Gastrocnemius medialis (tissue), 4 donors: ENCODE results near the gene C17orf114.
"Not testable (repeated sequence)": the region's sequence is repeated elsewhere in the genome, so short reads cannot be mapped to it uniquely, and the experiment has no call there.

ENCODE experiments used
- ATAC-seq, 2 donors: fragments of 150-250 bp; one replicate each; pipeline ENCODE4 v1.9.1; 2016
- DNase-seq, 2 donors: peaks; one replicate each; pipeline ENCODE4 v3.0.0-alpha.2; 2019
- H3K27ac ChIP-seq, 4 donors: fragments of 200-600 bp; sonication (generic); 1 replicate in 1 of 4; 2 replicates in 3 of 4; pipeline ENCODE4 v1.5.1; 2016 to 2018; ENCODE audit warnings: mild to moderate bottlenecking in 2 of 4, moderate library complexity in 1 of 4
- H3K27me3 ChIP-seq, 3 donors: fragments of 200-600 bp; sonication (generic) in 2 of 3; 1 replicate in 1 of 3; 2 replicates in 2 of 3; pipeline versions ENCODE4 v1.5.1 to v1.6.0; 2016 to 2019; ENCODE audit warnings: mild to moderate bottlenecking in 1 of 3, moderate library complexity in 1 of 3
- H3K36me3 ChIP-seq, 2 donors: fragments of 200-600 bp; sonication (generic) in 1 of 2; one replicate each; pipeline ENCODE4 v1.5.1; 2017 to 2018
- H3K4me1 ChIP-seq, 2 donors: fragments of 200-600 bp; sonication (generic) in 1 of 2; one replicate each; pipeline ENCODE4 v1.5.1; 2016 to 2017; ENCODE audit warnings: mild to moderate bottlenecking in 2 of 2
- H3K4me3 ChIP-seq, 4 donors: fragments of 200-600 bp; sonication (generic) in 3 of 4; 1 replicate in 1 of 4; 2 replicates in 3 of 4; pipeline ENCODE4 v1.5.1; 2016 to 2019; ENCODE audit warnings: mild to moderate bottlenecking in 2 of 4
- H3K9me3 ChIP-seq, 3 donors: fragments of 200-600 bp; sonication (generic) in 2 of 3; 1 replicate in 1 of 3; 2 replicates in 2 of 3; pipeline ENCODE4 v1.5.1; 2016 to 2019
- POLR2A ChIP-seq, 2 donors: fragments of 450-650 bp; IDR thresholded peaks; one replicate each; pipeline ENCODE4 v1.6.1; 2017; ENCODE audit warnings: antibody characterized with exemption in 2 of 2, mild to moderate bottlenecking in 2 of 2, moderate library complexity in 2 of 2
- in situ Hi-C, 4 donors: fragments of 200-750 bp; cut with MboI; loops; one replicate each; pipeline versions ENCODE4 v1.15.0 to v1.8.0; 2017; ENCODE audit warnings: low sequenced_read_pairs in 4 of 4
- intact Hi-C: fragments of 100-400 bp; cut with DNase I; formaldehyde crosslinking; loops from one replicate; pipeline ENCODE4 v1.15.1; 2023; ENCODE audit warnings: low total_unique reads
- TF ChIP-seq, protein P1 (sequence below), 5 experiments: fragments of 450-650 bp in 3 of 5; fragments of 200-600 bp in 2 of 5; sonication (generic) in 2 of 5; IDR thresholded peaks in 4 of 5; conservative IDR thresholded peaks in 1 of 5; 1 replicate in 4 of 5; 2 replicates in 1 of 5; pipeline ENCODE4 v1.5.1; 2016 to 2019; ENCODE audit warnings: antibody characterized with exemption in 5 of 5, mild to moderate bottlenecking in 3 of 5, moderate library complexity in 3 of 5

Gene C17orf114

DNA sequence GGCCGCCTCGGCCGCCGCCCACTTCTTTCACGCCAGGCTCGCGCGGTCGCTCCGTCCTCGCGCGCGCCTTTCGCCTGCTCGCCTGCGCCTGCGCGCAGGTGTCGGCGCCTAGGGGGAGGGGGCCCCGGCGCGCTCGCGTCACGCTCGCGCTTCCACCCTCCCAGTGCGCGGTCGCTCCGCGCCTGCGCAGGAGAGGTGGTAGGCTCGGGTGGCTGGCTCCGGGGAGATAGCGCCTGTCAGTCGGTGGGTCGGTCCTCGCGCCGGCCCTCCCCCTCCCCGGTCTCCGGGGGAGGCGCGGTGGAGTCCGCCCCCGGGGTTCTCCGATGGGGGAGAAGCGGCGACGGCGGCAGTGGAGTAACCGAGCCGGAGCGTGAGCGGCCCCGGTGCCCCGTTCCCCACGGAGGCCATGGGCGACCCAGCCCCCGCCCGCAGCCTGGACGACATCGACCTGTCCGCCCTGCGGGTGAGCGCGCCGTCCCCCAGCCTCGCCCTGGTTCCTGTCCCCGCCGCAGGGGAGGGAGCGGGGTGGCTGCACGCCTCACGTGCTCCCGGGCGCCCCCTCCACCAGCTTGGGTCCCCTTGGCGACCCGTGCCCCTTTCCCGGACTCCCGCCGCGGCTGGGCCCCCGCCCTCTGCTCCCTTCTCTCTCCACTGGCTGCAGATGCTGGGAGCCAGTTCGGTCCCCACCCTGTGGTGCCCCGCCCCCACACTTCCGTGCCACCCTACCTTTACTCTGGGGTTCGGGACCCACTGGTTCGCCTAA, 31.2 kb upstream of the C17orf114 start, which contains the start of gene MINK1:
TSS of gene MINK1 (plus strand) at position 163 of the 763 bp plus-strand sequence. CDS start at position 407, 244 bp downstream.
- Histone ChIP-seq H3K4me1 (peaks cover 19 to 34% of the 10 kb centered on the region in 2 donors), H3K9me3 (no peaks in the 10 kb centered on the region), H3K27ac (peak within 1 kb of the TSS; percentile 83 to 96 (median 89)), H3K4me3 (peak within 1 kb of the TSS; percentile 74 to 89 (median 80)), H3K27me3 (no peaks in the 10 kb centered on the region), H3K36me3 (no peaks in the 10 kb centered on the region)
- in situ Hi-C loops (no loop called here), intact Hi-C loops (loop anchor here (1.0 to 2.0 kb wide), 3 partner anchors 26 to 102 kb away; partner anchors contain the start of genes MED11 and PLD2)
- ATAC-seq (peak; percentile 95 to 96), DNase-seq (peak; percentile 78 to 88)
- TF ChIP-seq POLR2A (IDR thresholded peaks at IDR 0.05), result peak; percentile 91 to 93
- TF ChIP-seq, protein P1, sequence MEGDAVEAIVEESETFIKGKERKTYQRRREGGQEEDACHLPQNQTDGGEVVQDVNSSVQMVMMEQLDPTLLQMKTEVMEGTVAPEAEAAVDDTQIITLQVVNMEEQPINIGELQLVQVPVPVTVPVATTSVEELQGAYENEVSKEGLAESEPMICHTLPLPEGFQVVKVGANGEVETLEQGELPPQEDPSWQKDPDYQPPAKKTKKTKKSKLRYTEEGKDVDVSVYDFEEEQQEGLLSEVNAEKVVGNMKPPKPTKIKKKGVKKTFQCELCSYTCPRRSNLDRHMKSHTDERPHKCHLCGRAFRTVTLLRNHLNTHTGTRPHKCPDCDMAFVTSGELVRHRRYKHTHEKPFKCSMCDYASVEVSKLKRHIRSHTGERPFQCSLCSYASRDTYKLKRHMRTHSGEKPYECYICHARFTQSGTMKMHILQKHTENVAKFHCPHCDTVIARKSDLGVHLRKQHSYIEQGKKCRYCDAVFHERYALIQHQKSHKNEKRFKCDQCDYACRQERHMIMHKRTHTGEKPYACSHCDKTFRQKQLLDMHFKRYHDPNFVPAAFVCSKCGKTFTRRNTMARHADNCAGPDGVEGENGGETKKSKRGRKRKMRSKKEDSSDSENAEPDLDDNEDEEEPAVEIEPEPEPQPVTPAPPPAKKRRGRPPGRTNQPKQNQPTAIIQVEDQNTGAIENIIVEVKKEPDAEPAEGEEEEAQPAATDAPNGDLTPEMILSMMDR (IDR thresholded peaks at IDR 0.05 in 4 of 5, conservative IDR thresholded peaks at IDR 0.05 in 1 of 5), result no peak

DNA sequence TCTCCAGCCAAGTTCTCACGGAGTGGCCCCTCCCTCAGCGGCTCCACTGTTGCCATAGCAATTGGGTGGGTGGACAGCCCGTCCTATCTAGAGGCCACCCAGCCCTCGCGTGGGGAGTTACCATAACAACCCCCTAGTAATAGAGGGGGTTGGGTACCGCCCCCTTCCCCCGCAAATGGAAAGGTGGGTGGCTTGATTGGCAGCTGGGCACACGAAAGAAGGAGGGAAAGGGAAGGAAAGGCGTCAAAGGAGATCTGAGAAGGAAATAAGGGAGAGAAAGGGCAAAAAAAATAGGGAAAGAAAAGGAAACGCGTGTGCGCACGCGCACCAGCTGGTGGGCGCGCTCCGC, 30.7 kb upstream of the C17orf114 start:
- DNase-seq, in situ Hi-C loops, H3K36me3 ChIP-seq, H3K27me3 ChIP-seq, H3K9me3 ChIP-seq: not testable (repeated sequence)
- Histone ChIP-seq H3K4me3 (peak overlapping the region; percentile 74 to 89 (median 80)), H3K4me1 (peaks cover 17 to 30% of the 10 kb centered on the region in 2 donors), H3K27ac (peak overlapping the region; percentile 83 to 96 (median 89))
- ATAC-seq, result peak; percentile 1 to 11
- intact Hi-C loops, result loop anchor here (1.0 to 2.0 kb wide), 3 partner anchors 26 to 102 kb away; partner anchors contain the start of genes MED11 and PLD2

DNA sequence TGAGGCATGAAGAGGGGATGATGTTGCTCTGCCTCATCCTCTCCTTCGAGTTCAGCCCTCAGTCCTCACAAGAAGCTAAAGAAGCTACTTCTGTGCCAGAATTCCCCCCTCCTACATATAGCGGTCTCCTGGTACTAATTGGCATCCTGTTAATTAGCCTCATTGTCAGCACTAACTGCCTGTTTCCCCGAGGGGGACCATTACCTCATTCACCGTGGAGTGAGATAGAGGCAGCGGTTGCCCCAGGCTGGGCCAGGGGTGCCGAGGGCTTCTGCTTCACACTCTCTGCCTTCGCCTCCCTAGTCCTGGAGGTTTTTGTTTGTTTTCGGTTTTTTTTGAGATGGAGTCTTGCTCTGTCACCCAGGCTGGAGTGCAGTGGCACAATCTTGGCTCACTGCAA, 25.3 kb upstream of the C17orf114 start:
- in situ Hi-C loops, result no loop called here
- no peak for ATAC-seq
- TF ChIP-seq POLR2A (IDR thresholded peaks at IDR 0.05), result no peak
- TF ChIP-seq, protein P1 (IDR thresholded peaks at IDR 0.05 in 4 of 5, conservative IDR thresholded peaks at IDR 0.05 in 1 of 5), result no peak

DNA sequence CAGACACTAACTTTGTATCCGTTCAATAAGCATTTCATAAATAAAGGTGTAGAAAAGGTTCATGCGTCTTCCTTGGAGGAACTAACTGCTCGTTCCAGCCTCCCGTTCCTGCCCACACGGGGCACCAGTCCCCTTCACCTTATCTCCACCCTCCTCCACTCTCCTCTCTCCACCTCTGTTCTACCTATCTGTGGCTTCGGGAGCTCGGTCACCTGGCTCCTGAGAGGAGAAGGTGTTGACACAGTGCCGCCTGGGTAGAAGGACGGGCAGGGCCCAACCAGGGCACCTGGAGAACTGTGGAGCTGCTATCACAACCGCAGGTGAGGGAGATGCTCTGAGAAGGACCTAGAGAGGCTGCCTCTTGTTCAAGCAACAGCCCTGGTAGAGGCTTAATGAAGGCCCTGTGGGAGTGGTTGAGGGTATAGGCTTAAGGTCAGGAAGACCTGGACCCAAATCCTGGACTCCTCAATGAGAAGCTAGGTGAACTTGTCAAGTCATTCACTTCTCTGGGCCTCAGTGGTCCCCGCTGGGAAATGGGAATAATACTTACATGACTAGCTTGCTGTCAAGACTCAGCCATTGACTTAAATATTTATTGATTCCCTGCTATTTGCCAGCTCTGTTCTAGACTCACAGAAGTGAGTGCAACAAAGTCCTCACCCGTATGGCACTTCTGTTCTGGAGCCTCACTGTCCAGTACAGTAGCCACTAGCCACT, 21.4 kb upstream of the C17orf114 start:
- no peaks in the 10 kb centered on the region for H3K27me3 ChIP-seq
- TF ChIP-seq, protein P1 (IDR thresholded peaks at IDR 0.05 in 4 of 5, conservative IDR thresholded peaks at IDR 0.05 in 1 of 5), result no peak
- no peak for TF ChIP-seq POLR2A (IDR thresholded peaks at IDR 0.05)
- no peaks in the 10 kb centered on the region for H3K9me3 ChIP-seq
- in situ Hi-C loops, result no loop called here
- no peak overlapping the region for H3K4me3 ChIP-seq
- intact Hi-C loops, result no loop called here
- H3K36me3 ChIP-seq, result no peaks in the 10 kb centered on the region
- no peak overlapping the region for H3K27ac ChIP-seq
- no peaks in the 10 kb centered on the region for H3K4me1 ChIP-seq
- ATAC-seq (no peak), DNase-seq (no peak)

More for the DNA sequence above, 25.3 kb upstream of the C17orf114 start:
- Histone ChIP-seq H3K4me3 (no peak overlapping the region), H3K27me3 (no peaks in the 10 kb centered on the region), H3K27ac (no peak overlapping the region), H3K4me1 (no peaks in the 10 kb centered on the region), H3K9me3 (no peaks in the 10 kb centered on the region), H3K36me3 (no peaks in the 10 kb centered on the region)
- intact Hi-C loops, result no loop called here
- no peak for DNase-seq

DNA sequence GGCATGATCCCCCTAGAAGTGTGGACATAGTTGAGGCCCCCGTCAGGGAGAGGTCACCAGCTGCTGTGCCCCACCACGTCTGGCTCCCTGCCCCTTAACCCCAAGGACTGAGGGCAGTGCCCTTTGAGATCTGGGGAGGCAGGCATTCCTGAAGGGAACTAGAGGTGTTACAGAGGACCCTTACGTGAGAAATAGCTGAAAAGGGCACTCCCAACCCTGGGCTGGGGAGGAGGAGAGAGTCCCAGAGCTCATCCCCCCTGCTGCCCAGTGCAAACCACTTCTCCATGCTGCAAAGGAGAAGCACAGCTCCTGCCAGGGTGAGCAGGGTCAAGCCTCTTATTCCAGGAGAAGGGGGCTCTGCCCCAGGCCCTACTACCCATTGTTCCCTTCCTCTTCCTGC, 20.7 kb upstream of the C17orf114 start:
- in situ Hi-C loops, result no loop called here
- Histone ChIP-seq H3K27ac (no peak overlapping the region), H3K9me3 (no peaks in the 10 kb centered on the region), H3K27me3 (no peaks in the 10 kb centered on the region), H3K4me1 (no peaks in the 10 kb centered on the region), H3K36me3 (no peaks in the 10 kb centered on the region), H3K4me3 (no peak overlapping the region)
- no peak for DNase-seq
- intact Hi-C loops, result no loop called here
- TF ChIP-seq, protein P1 (IDR thresholded peaks at IDR 0.05 in 4 of 5, conservative IDR thresholded peaks at IDR 0.05 in 1 of 5), result no peak
- TF ChIP-seq POLR2A (IDR thresholded peaks at IDR 0.05), result no peak
- ATAC-seq, result no peak
